22Rv1 (cell line): ENCODE measurements around the gene CNTNAP2.

ENCODE experiments used
- CTCF ChIP-seq: fragments of 450-650 bp; IDR thresholded peaks from 2 replicates; pipeline ENCODE4 v1.5.1; 2017; ENCODE audit warnings: mild to moderate bottlenecking
- ZFX ChIP-seq: fragments of 450-650 bp; IDR thresholded peaks from 2 replicates; pipeline ENCODE4 v1.6.1; 2017; ENCODE audit warnings: antibody characterized with exemption, borderline replicate concordance

- TF ChIP-seq CTCF (no peak), ZFX (no peak)
Measured at GRCh38 chr7:146401939-146402338, 285.3 kb downstream of the CNTNAP2 start.
